Bronchial epithelial cell (primary cell): ENCODE measurements around the gene OPTN. TPM values are rescaled to one million over a fixed set of nuclear protein-coding genes. Genes with fewer than 3 reads are reported as not detected.
"Not testable (repeated sequence)": the region's sequence is repeated elsewhere in the genome, so short reads cannot be mapped to it uniquely, and the experiment has no call there.

Source experiments
- DNase-seq: peaks from one replicate; pipeline ENCODE4 v3.0.0-alpha.2; 2010; ENCODE audit warnings: low read depth
- FAIRE-seq: peaks from 2 replicates; lab custom pipeline; 2011; peaks lifted over from hg19 to GRCh38; lab: Jason Lieb, UNC
- H3K27me3 ChIP-seq: 2 replicates; pipeline ENCODE4 v1.5.1; 2011; ENCODE audit warnings: low read length; ENCODE audit not compliant: control insufficient read depth, insufficient read depth
- H3K36me3 ChIP-seq: 2 replicates; pipeline ENCODE4 v1.5.1; 2011; ENCODE audit warnings: low read length; ENCODE audit not compliant: control insufficient read depth, insufficient read depth
- H3K4me3 ChIP-seq: 2 replicates; pipeline ENCODE4 v1.5.1; 2011; ENCODE audit warnings: mild to moderate bottlenecking, low read depth, low read length, control low read depth
- CTCF ChIP-seq: IDR thresholded peaks from 2 replicates; pipeline ENCODE4 v1.5.1; 2011; ENCODE audit warnings: mild to moderate bottlenecking, moderate library complexity, low read length, control low read depth, inconsistent platforms; ENCODE audit not compliant: insufficient read depth, severe bottlenecking
- total RNA-seq: library from RNA; depleted of rRNA; stranded (reverse); fragments of >200 nt; gene quantifications from 2 replicates; pipeline ENCODE4 v1.2.1, GENCODE V29; 2014

The OPTN gene
- total RNA-seq, 1 donor from 2014 or later = 57.1 TPM

- DNase-seq = peak; percentile 28
- no peak overlapping the region for H3K4me3 ChIP-seq
- H3K27me3 ChIP-seq = no peaks in the 10 kb centered on the region
- H3K36me3 ChIP-seq = peaks cover 2% of the 10 kb centered on the region
- peak; percentile 73 for FAIRE-seq
- no peak for TF ChIP-seq CTCF
Observed at GRCh38 chr10:13146379-13146778, 46.4 kb downstream of the OPTN start.

- no peak for TF ChIP-seq CTCF
- Histone ChIP-seq H3K36me3 (peaks cover 2% of the 10 kb centered on the region), H3K27me3 (no peaks in the 10 kb centered on the region), H3K4me3 (no peak overlapping the region)
- no peak for DNase-seq
- no peak for FAIRE-seq
Observed at GRCh38 chr10:13147161-13147560, 47.2 kb downstream of the OPTN start.

GRCh38 chr10:13152296-13152695 lies 52.3 kb downstream of the OPTN start:
- Histone ChIP-seq H3K4me3 (no peak overlapping the region), H3K36me3 (no peaks in the 10 kb centered on the region), H3K27me3 (no peaks in the 10 kb centered on the region)
- FAIRE-seq (no peak), DNase-seq (peak; percentile 13)
- TF ChIP-seq CTCF = no peak

- not testable (repeated sequence) for H3K27me3 ChIP-seq, DNase-seq, H3K4me3 ChIP-seq, FAIRE-seq, H3K36me3 ChIP-seq
Observed at GRCh38 chr10:13155860-13156259, 55.9 kb downstream of the OPTN start.

GRCh38 chr10:13158401-13158800 lies 58.4 kb downstream of the OPTN start:
- peak overlapping the region; percentile 10 for H3K4me3 ChIP-seq
- no peak for DNase-seq
- TF ChIP-seq CTCF = no peak
- no peak for FAIRE-seq
- no peaks in the 10 kb centered on the region for H3K27me3 ChIP-seq
- no peaks in the 10 kb centered on the region for H3K36me3 ChIP-seq

- Histone ChIP-seq H3K36me3 (no peaks in the 10 kb centered on the region), H3K4me3 (peak within 1 kb of the TSS; percentile 56), H3K27me3 (no peaks in the 10 kb centered on the region)
- peak; percentile 86 for TF ChIP-seq CTCF
- FAIRE-seq (no peak), DNase-seq (peak; percentile 97)
Observed at GRCh38 chr10:13160934-13161856, 61.2 kb downstream of the OPTN start, which contains the start of gene MCM10. TSS of gene MCM10 (plus strand) at chr10:13161558. CDS start at chr10:13164203, 2,645 bp downstream.
